ENCODE results near the gene RPL3. TPM values are rescaled to one million over a fixed set of nuclear protein-coding genes. Genes with fewer than 3 reads are reported as not detected.

Gene RPL3
- total and polyA plus RNA-seq, 2 donors from 2014 or later, result 1,862 to 2,443 TPM

- TF ChIP-seq, protein P1, sequence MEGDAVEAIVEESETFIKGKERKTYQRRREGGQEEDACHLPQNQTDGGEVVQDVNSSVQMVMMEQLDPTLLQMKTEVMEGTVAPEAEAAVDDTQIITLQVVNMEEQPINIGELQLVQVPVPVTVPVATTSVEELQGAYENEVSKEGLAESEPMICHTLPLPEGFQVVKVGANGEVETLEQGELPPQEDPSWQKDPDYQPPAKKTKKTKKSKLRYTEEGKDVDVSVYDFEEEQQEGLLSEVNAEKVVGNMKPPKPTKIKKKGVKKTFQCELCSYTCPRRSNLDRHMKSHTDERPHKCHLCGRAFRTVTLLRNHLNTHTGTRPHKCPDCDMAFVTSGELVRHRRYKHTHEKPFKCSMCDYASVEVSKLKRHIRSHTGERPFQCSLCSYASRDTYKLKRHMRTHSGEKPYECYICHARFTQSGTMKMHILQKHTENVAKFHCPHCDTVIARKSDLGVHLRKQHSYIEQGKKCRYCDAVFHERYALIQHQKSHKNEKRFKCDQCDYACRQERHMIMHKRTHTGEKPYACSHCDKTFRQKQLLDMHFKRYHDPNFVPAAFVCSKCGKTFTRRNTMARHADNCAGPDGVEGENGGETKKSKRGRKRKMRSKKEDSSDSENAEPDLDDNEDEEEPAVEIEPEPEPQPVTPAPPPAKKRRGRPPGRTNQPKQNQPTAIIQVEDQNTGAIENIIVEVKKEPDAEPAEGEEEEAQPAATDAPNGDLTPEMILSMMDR (IDR thresholded peaks at IDR 0.05; ENCODE audit: borderline replicate concordance, extremely low read depth, insufficient read depth), result no peak
- Histone ChIP-seq H3K4me3 (ENCODE audit: low read length in 3 of 3) (no peak overlapping the region), H3K4me1 (ENCODE audit: control insufficient read depth in 2 of 3, insufficient read depth in 2 of 3, low read depth in 1 of 3, low read length in 3 of 3) (peaks cover 0 to 8% (median 6%) of the 10 kb centered on the region in 3 donors), H3K36me3 (ENCODE audit: control insufficient read depth in 2 of 3, insufficient read depth in 3 of 3, low read length in 3 of 3) (no peaks in the 10 kb centered on the region), H3K9me3 (ENCODE audit: control insufficient read depth in 2 of 3, insufficient read depth in 1 of 3, low read length in 3 of 3) (no peaks in the 10 kb centered on the region), H3K27ac (ENCODE audit: low read depth in 2 of 2, low read length in 2 of 2) (no peak overlapping the region), H3K9ac (ENCODE audit: low read length in 3 of 3) (no peak overlapping the region), H3K27me3 (ENCODE audit: control insufficient read depth, insufficient read depth, low read length) (no peaks in the 10 kb centered on the region)
- DNase-seq, result no peak
- FAIRE-seq, result no peak
- intact Hi-C loops (cut with DNase I), result no loop called here
These were observed 41.4 kb downstream of the RPL3 start for GRCh38 chr22:39278040-39278439.

DNA sequence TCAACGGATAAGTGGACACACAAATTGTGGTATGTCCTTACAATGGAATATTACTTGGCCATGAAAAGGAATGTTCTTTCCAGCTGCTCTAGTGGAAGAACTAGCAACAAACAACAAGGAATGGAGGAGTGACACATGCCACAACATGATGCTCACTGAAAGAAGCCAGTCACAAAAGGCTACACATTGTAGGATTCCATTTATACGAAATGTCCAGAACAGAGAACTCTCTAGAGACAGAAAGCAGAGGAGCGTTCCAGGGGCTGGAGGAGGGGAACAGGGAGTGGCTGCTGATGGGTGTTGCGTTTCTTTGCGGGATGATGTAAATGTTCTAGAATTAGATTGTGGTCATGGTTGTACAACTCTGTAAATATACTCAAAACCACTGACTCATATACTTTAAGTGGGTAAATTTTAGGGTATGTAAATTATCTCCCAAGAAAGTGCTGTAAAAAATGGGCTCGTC is 42.2 kb downstream of the RPL3 start:
- no peak for FAIRE-seq
- Histone ChIP-seq H3K27ac (ENCODE audit: low read depth in 2 of 2, low read length in 2 of 2) (no peak overlapping the region), H3K9ac (ENCODE audit: low read length in 3 of 3) (no peak overlapping the region), H3K27me3 (ENCODE audit: control insufficient read depth, insufficient read depth, low read length) (no peaks in the 10 kb centered on the region), H3K4me3 (ENCODE audit: low read length in 3 of 3) (no peak overlapping the region), H3K36me3 (ENCODE audit: control insufficient read depth in 2 of 3, insufficient read depth in 3 of 3, low read length in 3 of 3) (no peaks in the 10 kb centered on the region), H3K9me3 (ENCODE audit: control insufficient read depth in 2 of 3, insufficient read depth in 1 of 3, low read length in 3 of 3) (no peaks in the 10 kb centered on the region), H3K4me1 (ENCODE audit: control insufficient read depth in 2 of 3, insufficient read depth in 2 of 3, low read depth in 1 of 3, low read length in 3 of 3) (no peaks in the 10 kb centered on the region)
- intact Hi-C loops (cut with DNase I), result no loop called here
- DNase-seq, result no peak
- TF ChIP-seq, protein P1 (IDR thresholded peaks at IDR 0.05; ENCODE audit: borderline replicate concordance, extremely low read depth, insufficient read depth), result no peak

DNA sequence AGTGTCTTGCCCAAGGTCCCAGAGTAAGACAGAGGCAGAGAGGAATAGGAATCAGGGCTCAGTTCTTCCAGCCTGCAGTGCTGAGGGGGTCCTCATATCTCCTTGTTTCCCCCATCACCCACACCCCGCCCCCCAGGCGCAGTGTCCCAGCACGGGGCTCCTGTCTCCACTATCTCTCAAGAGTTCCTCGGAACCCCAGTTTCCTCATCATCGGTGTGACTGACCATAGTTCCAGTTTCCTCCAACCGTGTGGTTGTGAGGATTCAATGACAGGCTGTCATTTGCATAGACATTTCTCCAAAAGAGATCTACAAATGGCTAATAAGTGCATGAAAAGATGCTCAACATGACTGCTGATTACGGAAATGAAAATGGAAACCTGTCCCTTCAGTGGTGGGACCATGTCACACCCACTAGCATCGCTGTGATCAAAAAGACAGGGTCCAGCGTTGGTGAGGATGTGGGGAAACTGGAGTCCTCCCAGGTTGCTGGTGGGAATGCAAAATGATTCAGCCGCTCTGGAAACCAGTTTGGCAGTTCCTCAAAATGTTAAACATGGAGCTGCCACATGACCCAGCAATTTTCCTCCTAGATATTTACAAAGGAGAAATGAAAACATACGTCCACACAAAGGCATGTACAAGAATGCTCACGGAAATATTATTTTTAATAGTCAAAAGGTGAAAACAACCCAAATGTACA is 42.8 kb downstream of the RPL3 start:
- FAIRE-seq (no peak), DNase-seq (no peak)
- Histone ChIP-seq H3K9me3 (ENCODE audit: control insufficient read depth in 2 of 3, insufficient read depth in 1 of 3, low read length in 3 of 3) (no peaks in the 10 kb centered on the region), H3K4me1 (ENCODE audit: control insufficient read depth in 2 of 3, insufficient read depth in 2 of 3, low read depth in 1 of 3, low read length in 3 of 3) (no peaks in the 10 kb centered on the region), H3K36me3 (ENCODE audit: control insufficient read depth in 2 of 3, insufficient read depth in 3 of 3, low read length in 3 of 3) (no peaks in the 10 kb centered on the region), H3K9ac (ENCODE audit: low read length in 3 of 3) (no peak overlapping the region), H3K4me3 (ENCODE audit: low read length in 3 of 3) (no peak overlapping the region), H3K27me3 (ENCODE audit: control insufficient read depth, insufficient read depth, low read length) (no peaks in the 10 kb centered on the region), H3K27ac (ENCODE audit: low read depth in 2 of 2, low read length in 2 of 2) (no peak overlapping the region)
- TF ChIP-seq, protein P1 (IDR thresholded peaks at IDR 0.05; ENCODE audit: borderline replicate concordance, extremely low read depth, insufficient read depth), result no peak
- intact Hi-C loops (cut with DNase I), result no loop called here

Data from kidney (tissue), 14 donors.